GM12878 (cell line): ENCODE results near the gene NKAIN2. TPM values are rescaled to one million over a fixed set of nuclear protein-coding genes. Genes with fewer than 3 reads are reported as not detected.

Experiments used
- ATAC-seq: fragments of 200-7000 bp; cut with Tn5 transposase; 3 replicates; pipeline ENCODE4 v1.9.1; 2020; ENCODE audit warnings: mild to moderate bottlenecking, moderate library complexity
- BruUV-seq: library from RNA; stranded (reverse); fragments of 400-500 nt; replicated peaks from 2 replicates; lab custom pipeline; 2021; lab: Mats Ljungman, UMichigan
- CTCF ChIA-PET: fragments of 300-600 bp; sonication (Branson Sonifier 250); formaldehyde crosslinking; extraction: SDS; loops from one replicate; lab custom pipeline; 2021; ENCODE audit warnings: inconsistent platforms; lab: Yijun Ruan, JAX
- POLR2A ChIA-PET: fragments of 350-600 bp; formaldehyde crosslinking; extraction: SDS; loops from one replicate; lab custom pipeline; 2021; ENCODE audit warnings: inconsistent platforms; lab: Charles Lee
- RAD21 ChIA-PET: fragments of 300-600 bp; sonication (Branson Sonifier 250); formaldehyde crosslinking; loops from one replicate; lab custom pipeline; 2023; ENCODE audit warnings: antibody characterized with exemption; ENCODE audit not compliant: unreplicated experiment; lab: Charles Lee
- SMC1A ChIA-PET: fragments of 300-600 bp; sonication (Branson Sonifier 250); formaldehyde crosslinking; loops from one replicate; lab custom pipeline; 2023; ENCODE audit not compliant: unreplicated experiment, uncharacterized antibody; lab: Charles Lee
- DNase-seq: peaks from one replicate; pipeline ENCODE4 v3.0.0-alpha.2; 2011; ENCODE audit warnings: low read depth, low spot score
- FAIRE-seq: peaks from 3 replicates; lab custom pipeline; 2011; peaks lifted over from hg19 to GRCh38; lab: Jason Lieb, UNC
- H2AFZ ChIP-seq: 2 replicates; pipeline ENCODE4 v1.6.0; 2011; ENCODE audit warnings: low read depth, low read length, control low read depth; ENCODE audit not compliant: control insufficient read depth
- H3K27ac ChIP-seq: 2 replicates; pipeline ENCODE4 v1.5.1; 2011; ENCODE audit warnings: control low read depth; ENCODE audit not compliant: control insufficient read depth, insufficient read depth
- H3K27me3 ChIP-seq, 2 experiments: replicated peaks in 1 of 2; 2 replicates each; pipeline versions ENCODE4 v1.6.0 to v1.6.1; 2011; ENCODE audit warnings: low read length in 1 of 2; ENCODE audit not compliant: control insufficient read depth in 2 of 2, insufficient read depth in 2 of 2
- H3K36me3 ChIP-seq, 2 experiments: 2 replicates each; pipeline ENCODE4 v1.5.1; 2011; ENCODE audit warnings: low read length in 1 of 2; ENCODE audit not compliant: control insufficient read depth in 2 of 2, insufficient read depth in 2 of 2
- H3K4me1 ChIP-seq: 2 replicates; pipeline ENCODE4 v1.6.1; 2011; ENCODE audit warnings: mild to moderate bottlenecking, low read length, moderate library complexity, mixed read lengths; ENCODE audit not compliant: control insufficient read depth, insufficient read depth
- H3K4me2 ChIP-seq: 2 replicates; pipeline ENCODE4 v1.6.0; 2011; ENCODE audit warnings: control low read depth; ENCODE audit not compliant: control insufficient read depth, insufficient read depth
- H3K4me3 ChIP-seq: fragments of 200-600 bp; sonication (generic); 2 replicates; pipeline ENCODE4 v1.5.1; 2016
- H3K79me2 ChIP-seq: 2 replicates; pipeline ENCODE4 v1.6.0; 2011; ENCODE audit warnings: low read length; ENCODE audit not compliant: control insufficient read depth, insufficient read depth
- H3K9ac ChIP-seq: 2 replicates; pipeline ENCODE4 v1.8.0; 2011; ENCODE audit warnings: low read length, control low read depth, mixed read lengths; ENCODE audit not compliant: control insufficient read depth, insufficient read depth
- H3K9me3 ChIP-seq: replicated peaks from 3 replicates; pipeline ENCODE4 v1.5.1; 2011; ENCODE audit warnings: mild to moderate bottlenecking, low read length; ENCODE audit not compliant: control insufficient read depth, insufficient read depth
- H4K20me1 ChIP-seq: 2 replicates; pipeline ENCODE4 v1.6.0; 2011; ENCODE audit not compliant: control insufficient read depth, insufficient read depth
- BACH1 ChIP-seq: fragments of 450-650 bp; IDR thresholded peaks from 2 replicates; pipeline ENCODE4 v1.6.1; 2017; ENCODE audit warnings: mild to moderate bottlenecking, borderline replicate concordance
- BCL3 ChIP-seq: IDR thresholded peaks from 2 replicates; pipeline ENCODE4 v1.6.1; 2011; ENCODE audit warnings: borderline replicate concordance, low read depth, mild to moderate bottlenecking, moderate library complexity, low read length; ENCODE audit not compliant: insufficient read depth, poor library complexity, severe bottlenecking
- CEBPB ChIP-seq, 2 experiments: fragments of 150-350 bp in 1 of 2; IDR thresholded peaks; 2 replicates each; pipeline ENCODE4 v1.6.1; 2012 to 2014; ENCODE audit warnings: low read depth in 2 of 2, low read length in 2 of 2, borderline replicate concordance in 1 of 2, inconsistent platforms in 1 of 2
- CHD4 ChIP-seq: fragments of 200-600 bp; sonication (generic); IDR thresholded peaks from 2 replicates; pipeline ENCODE4 v1.6.1; 2016; ENCODE audit warnings: mild to moderate bottlenecking
- CREB1 ChIP-seq: IDR thresholded peaks from 2 replicates; pipeline ENCODE4 v1.6.1; 2012; ENCODE audit warnings: low read depth, mild to moderate bottlenecking, inconsistent platforms
- FOS ChIP-seq: IDR thresholded peaks from 3 replicates; pipeline ENCODE4 v1.6.1; 2011; ENCODE audit warnings: borderline replicate concordance; ENCODE audit not compliant: insufficient read length; ENCODE audit errors: extremely low read depth
- HDAC2 ChIP-seq: fragments of 200-600 bp; sonication (generic); IDR thresholded peaks from 2 replicates; pipeline ENCODE4 v1.6.1; 2017
- MEF2B ChIP-seq: fragments of 450-650 bp; IDR thresholded peaks from 2 replicates; pipeline ENCODE4 v1.6.1; 2018; ENCODE audit warnings: mild to moderate bottlenecking, moderate library complexity; ENCODE audit not compliant: partially characterized antibody, poor library complexity, severe bottlenecking
- NR2C1 ChIP-seq: fragments of 450-650 bp; IDR thresholded peaks from 2 replicates; pipeline ENCODE4 v1.6.1; 2017; ENCODE audit warnings: antibody characterized with exemption, mild to moderate bottlenecking, moderate library complexity
- PML ChIP-seq: IDR thresholded peaks from 2 replicates; pipeline ENCODE4 v1.6.1; 2012; ENCODE audit warnings: low read length, inconsistent platforms
- RAD21 ChIP-seq: IDR thresholded peaks from 2 replicates; pipeline ENCODE4 v1.6.1; 2011; ENCODE audit warnings: mild to moderate bottlenecking, low read depth, low read length, moderate library complexity; ENCODE audit not compliant: insufficient read depth
- SMAD1 ChIP-seq: fragments of 450-650 bp; IDR thresholded peaks from 2 replicates; pipeline ENCODE4 v1.6.1; 2018; ENCODE audit warnings: mild to moderate bottlenecking, low read depth; ENCODE audit not compliant: partially characterized antibody
- SUZ12 ChIP-seq: fragments of 200-600 bp; sonication (generic); IDR thresholded peaks from one replicate; pipeline ENCODE4 v1.6.1; 2018; ENCODE audit warnings: antibody characterized with exemption, mild to moderate bottlenecking; ENCODE audit not compliant: unreplicated experiment
- TCF3 ChIP-seq: IDR thresholded peaks from 2 replicates; pipeline ENCODE4 v1.6.1; 2012; ENCODE audit warnings: low read depth, mild to moderate bottlenecking, low read length, borderline replicate concordance; ENCODE audit not compliant: insufficient read depth
- YY1 ChIP-seq: IDR thresholded peaks from 2 replicates; pipeline ENCODE4 v1.6.1; 2011; ENCODE audit warnings: low read depth, mild to moderate bottlenecking, low read length
- ZBTB33 ChIP-seq: fragments of 450-650 bp; IDR thresholded peaks from 2 replicates; pipeline ENCODE4 v1.6.1; 2017; ENCODE audit warnings: mild to moderate bottlenecking
- ZBTB4 ChIP-seq: fragments of 450-650 bp; formaldehyde crosslinking; IDR thresholded peaks from 2 replicates; pipeline ENCODE4 v1.4.0; 2022; ENCODE audit warnings: mild to moderate bottlenecking, moderate library complexity
- ZNF217 ChIP-seq: fragments of 450-650 bp; IDR thresholded peaks from 2 replicates; pipeline ENCODE4 v1.6.1; 2017; ENCODE audit warnings: antibody characterized with exemption, mild to moderate bottlenecking
- ZNF24 ChIP-seq: fragments of 450-650 bp; IDR thresholded peaks from 2 replicates; pipeline ENCODE4 v1.6.1; 2017; ENCODE audit warnings: antibody characterized with exemption, mild to moderate bottlenecking
- WGBS: methylation state at CpG from one replicate; pipeline ENCODE4 v1.1.6; 2016; ENCODE audit warnings: low lambda C conversion rate; ENCODE audit not compliant: insufficient replicate concordance, insufficient coverage; ENCODE audit errors: missing lambda C conversion rate; 5-methylcytosine and 5-hydroxymethylcytosine counted together
- in situ Hi-C: fragments of 300-500 bp; cut with MboI; formaldehyde crosslinking; loops from 9 replicates; pipeline ENCODE4 v1.14.3; 2018; ENCODE audit warnings: mixed read lengths
- intact Hi-C: fragments of 100-400 bp; cut with micrococcal nuclease; formaldehyde crosslinking; loops from one replicate; pipeline ENCODE4 v1.14.2; 2022; ENCODE audit not compliant: unreplicated experiment
- polyA plus RNA-seq, 11 experiments: library from polyadenylated mRNA; depleted of rRNA in 4 of 11; unstranded in 6 of 11; stranded (reverse) in 5 of 11; fragments of >200 nt; fragmentation: Nextera tagmentation in 4 of 11; fragmentation: Illumina TruSeq in 1 of 11; extraction: Ambion mirVana in 4 of 11; extraction: Trizol in 1 of 11; gene quantifications; 1 replicate in 1 of 11; 2 replicates in 10 of 11; pipeline versions ENCODE4 v1.2.1 to v1.2.3, GENCODE V29; 2011 to 2016; ENCODE audit warnings: inconsistent platforms in 2 of 11, missing spikeins in 2 of 11, low read depth in 1 of 11
- total RNA-seq, 4 experiments: library from RNA; depleted of rRNA in 3 of 4; stranded (reverse); fragments of >200 nt in 3 of 4; fragmentation: Illumina TruSeq in 1 of 4; extraction: Trizol in 1 of 4; gene quantifications; 2 replicates each; pipeline versions ENCODE4 v1.2.1 to v1.2.3, GENCODE V29; 2013 to 2021

NKAIN2 gene
- total and polyA plus RNA-seq, 10 of the 15 experiments (the other 5 are each of a cell fraction or from before 2014, with no cell fraction given), result not detected

GRCh38 chr6:124535299-124535698, 731.6 kb downstream of the NKAIN2 start:
- Histone ChIP-seq H4K20me1 (no peaks in the 10 kb centered on the region), H3K9ac (no peak overlapping the region), H3K4me2 (no peak overlapping the region), H2AFZ (no peak overlapping the region), H3K4me1 (no peaks in the 10 kb centered on the region), H3K9me3 (no peaks in the 10 kb centered on the region), H3K79me2 (no peaks in the 10 kb centered on the region), H3K36me3 (no peaks in the 10 kb centered on the region), H3K4me3 (no peak overlapping the region), H3K27ac (no peak overlapping the region), H3K27me3 (no peaks in the 10 kb centered on the region)
- intact Hi-C loops, result no loop called here
- in situ Hi-C loops, result no loop called here
- ChIA-PET RAD21 (no interaction called here), POLR2A (no interaction called here), CTCF (no interaction called here), SMC1A (no interaction called here)
- ATAC-seq, result no peak
- no peak for DNase-seq
- 0% methylated on average over 1 of the region's 1 CpG for WGBS
- BruUV-seq, result no TSS peak
- FAIRE-seq, result no peak
- TF ChIP-seq BACH1, result no peak
- TF ChIP-seq ZNF24, result no peak
- no peak for TF ChIP-seq ZNF217
- no peak for TF ChIP-seq PML
- no peak for TF ChIP-seq ZBTB4 (CRISPR knock-in tag)
- no peak for TF ChIP-seq HDAC2
- TF ChIP-seq RAD21, result no peak
- TF ChIP-seq CREB1, result no peak
- TF ChIP-seq NR2C1, result no peak
- no peak for TF ChIP-seq SMAD1
- TF ChIP-seq ZBTB33, result no peak
- TF ChIP-seq MEF2B, result no peak
- TF ChIP-seq FOS, result no peak
- no peak for TF ChIP-seq YY1
- TF ChIP-seq CEBPB (IDR thresholded peaks at IDR 0.05; ENCODE audit: borderline replicate concordance in 1 of 2, low read depth in 2 of 2, low read length in 2 of 2), result no peak
- TF ChIP-seq CHD4, result no peak
- TF ChIP-seq TCF3, result no peak
- TF ChIP-seq BCL3, result no peak
- TF ChIP-seq SUZ12, result no peak
